WTC11 (cell line): ENCODE measurements around the gene ZKSCAN2.

ENCODE experiments used
- ATF1 ChIP-seq: sonication (generic); formaldehyde crosslinking; IDR thresholded peaks from 2 replicates; pipeline ENCODE4 v1.8.1; 2023; ENCODE audit warnings: mild to moderate bottlenecking, moderate library complexity, missing genetic modification reagents
- CREB1 ChIP-seq: sonication (generic); formaldehyde crosslinking; IDR thresholded peaks from 2 replicates; pipeline ENCODE4 v1.8.0; 2023; ENCODE audit warnings: mild to moderate bottlenecking, missing genetic modification reagents
- CREM ChIP-seq: sonication (generic); formaldehyde crosslinking; IDR thresholded peaks from 2 replicates; pipeline ENCODE4 v1.8.1; 2022; ENCODE audit warnings: mild to moderate bottlenecking, missing genetic modification reagents, moderate library complexity
- CTCF ChIP-seq: fragments of 200-600 bp; IDR thresholded peaks from 2 replicates; pipeline ENCODE4 v1.8.0; 2022; ENCODE audit warnings: antibody characterized with exemption
- FOXP4 ChIP-seq: sonication (generic); formaldehyde crosslinking; IDR thresholded peaks from 2 replicates; pipeline ENCODE4 v1.8.0; 2022; ENCODE audit warnings: mild to moderate bottlenecking, missing genetic modification reagents
- JUN ChIP-seq: sonication (generic); formaldehyde crosslinking; IDR thresholded peaks from 2 replicates; pipeline ENCODE4 v1.8.0; 2023; ENCODE audit warnings: mild to moderate bottlenecking, missing genetic modification reagents
- NR3C1 ChIP-seq: sonication (generic); formaldehyde crosslinking; conservative IDR thresholded peaks from 2 replicates; pipeline ENCODE4 v1.8.1; 2023; ENCODE audit warnings: low read depth, mild to moderate bottlenecking, missing genetic modification reagents
- RELA ChIP-seq: sonication (generic); formaldehyde crosslinking; IDR thresholded peaks from 2 replicates; pipeline ENCODE4 v1.8.1; 2022; ENCODE audit warnings: missing genetic modification reagents, mild to moderate bottlenecking, borderline replicate concordance
- SP1 ChIP-seq: sonication (generic); formaldehyde crosslinking; conservative IDR thresholded peaks from 2 replicates; pipeline ENCODE4 v1.8.1; 2022; ENCODE audit warnings: missing genetic modification reagents
- TEAD4 ChIP-seq: sonication (generic); formaldehyde crosslinking; IDR thresholded peaks from 2 replicates; pipeline ENCODE4 v1.8.0; 2022; ENCODE audit warnings: mild to moderate bottlenecking, missing genetic modification reagents
- USF2 ChIP-seq: sonication (generic); formaldehyde crosslinking; IDR thresholded peaks from 2 replicates; pipeline ENCODE4 v1.8.1; 2023; ENCODE audit warnings: mild to moderate bottlenecking, missing genetic modification reagents, moderate library complexity
- ZNF263 ChIP-seq: sonication (generic); formaldehyde crosslinking; IDR thresholded peaks from 2 replicates; pipeline ENCODE4 v1.8.1; 2022; ENCODE audit warnings: low read depth, mild to moderate bottlenecking, moderate library complexity, missing genetic modification reagents

- TF ChIP-seq USF2 (CRISPR knock-in tag) (no peak), SP1 (no peak), CTCF (no peak), CREB1 (no peak), ZNF263 (CRISPR knock-in tag) (peak; percentile 51; the same call in 1 of the 2 replicates), NR3C1 (CRISPR knock-in tag) (no peak), TEAD4 (CRISPR knock-in tag) (no peak), JUN (CRISPR knock-in tag) (0 out of 2 replicates have a peak, but pooled peaks have one; percentile 53), ATF1 (no peak), RELA (CRISPR knock-in tag) (no peak; the same call in 1 of the 2 replicates), FOXP4 (CRISPR knock-in tag) (0 out of 2 replicates have a peak, but pooled peaks have one; percentile 20), CREM (CRISPR knock-in tag) (no peak)
These were observed 563 bp upstream of the ZKSCAN2 start for GRCh38 chr16:25257956-25258860.
